Fibroblast of villous mesenchyme (primary cell): ENCODE data around the gene ABCA13. TPM values are rescaled to one million over a fixed set of nuclear protein-coding genes. Genes with fewer than 3 reads are reported as not detected.
A peak's percentile ranks its signal among the peaks of the same experiment; 100 is the strongest.

ENCODE experiments used
- DNase-seq: peaks from one replicate; pipeline ENCODE4 v3.0.0-alpha.2; 2010; ENCODE audit warnings: low read depth
- H3K4me3 ChIP-seq: 2 replicates; pipeline ENCODE4 v1.5.1; 2011; ENCODE audit warnings: low read depth, mild to moderate bottlenecking, low read length
- total RNA-seq: library from RNA; depleted of rRNA; stranded (reverse); fragments of >200 nt; gene quantifications from 2 replicates; pipeline ENCODE4 v1.2.3, GENCODE V29; 2012
- TF ChIP-seq, protein P1 (sequence below): IDR thresholded peaks from 2 replicates; pipeline ENCODE4 v1.5.1; 2012; ENCODE audit warnings: low read depth, mild to moderate bottlenecking, low read length; ENCODE audit not compliant: insufficient read depth

ABCA13 gene
- total RNA-seq, 1 donor: not detected

- no peak for DNase-seq
- TF ChIP-seq, protein P1, sequence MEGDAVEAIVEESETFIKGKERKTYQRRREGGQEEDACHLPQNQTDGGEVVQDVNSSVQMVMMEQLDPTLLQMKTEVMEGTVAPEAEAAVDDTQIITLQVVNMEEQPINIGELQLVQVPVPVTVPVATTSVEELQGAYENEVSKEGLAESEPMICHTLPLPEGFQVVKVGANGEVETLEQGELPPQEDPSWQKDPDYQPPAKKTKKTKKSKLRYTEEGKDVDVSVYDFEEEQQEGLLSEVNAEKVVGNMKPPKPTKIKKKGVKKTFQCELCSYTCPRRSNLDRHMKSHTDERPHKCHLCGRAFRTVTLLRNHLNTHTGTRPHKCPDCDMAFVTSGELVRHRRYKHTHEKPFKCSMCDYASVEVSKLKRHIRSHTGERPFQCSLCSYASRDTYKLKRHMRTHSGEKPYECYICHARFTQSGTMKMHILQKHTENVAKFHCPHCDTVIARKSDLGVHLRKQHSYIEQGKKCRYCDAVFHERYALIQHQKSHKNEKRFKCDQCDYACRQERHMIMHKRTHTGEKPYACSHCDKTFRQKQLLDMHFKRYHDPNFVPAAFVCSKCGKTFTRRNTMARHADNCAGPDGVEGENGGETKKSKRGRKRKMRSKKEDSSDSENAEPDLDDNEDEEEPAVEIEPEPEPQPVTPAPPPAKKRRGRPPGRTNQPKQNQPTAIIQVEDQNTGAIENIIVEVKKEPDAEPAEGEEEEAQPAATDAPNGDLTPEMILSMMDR: no peak
- H3K4me3 ChIP-seq: no peak overlapping the region
These were observed 209.7 kb downstream of the ABCA13 start for GRCh38 chr7:48380921-48381320.

GRCh38 chr7:48381571-48381970 is 210.3 kb downstream of the ABCA13 start:
- no peak overlapping the region for H3K4me3 ChIP-seq
- no peak for DNase-seq
- TF ChIP-seq, protein P1: no peak

GRCh38 chr7:48384180-48384752 is 213.0 kb downstream of the ABCA13 start:
- TF ChIP-seq, protein P1: peak; percentile 7
- no peak for DNase-seq
- no peak overlapping the region for H3K4me3 ChIP-seq

- no peak for DNase-seq
- H3K4me3 ChIP-seq: no peak overlapping the region
- TF ChIP-seq, protein P1: no peak
These were observed 216.7 kb downstream of the ABCA13 start for GRCh38 chr7:48387932-48388331.

DNA sequence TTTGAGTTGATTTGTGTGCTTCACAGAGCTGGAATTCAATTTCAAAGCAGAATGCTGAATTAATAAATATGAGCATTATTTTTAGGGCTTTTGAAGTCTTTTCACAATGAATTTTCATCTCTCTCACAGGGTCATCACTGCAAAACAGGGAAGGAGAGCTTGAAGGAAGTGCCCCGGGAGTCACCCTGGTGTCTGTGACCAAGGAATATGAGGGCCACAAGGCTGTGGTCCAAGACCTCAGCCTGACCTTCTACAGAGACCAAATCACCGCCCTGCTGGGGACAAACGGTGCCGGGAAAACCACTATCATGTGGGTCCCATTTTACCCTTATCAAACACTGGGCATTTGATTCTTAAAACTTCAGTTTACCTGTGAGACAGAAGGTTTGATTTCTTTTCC is 217.7 kb downstream of the ABCA13 start:
- TF ChIP-seq, protein P1: no peak
- DNase-seq: no peak

DNA sequence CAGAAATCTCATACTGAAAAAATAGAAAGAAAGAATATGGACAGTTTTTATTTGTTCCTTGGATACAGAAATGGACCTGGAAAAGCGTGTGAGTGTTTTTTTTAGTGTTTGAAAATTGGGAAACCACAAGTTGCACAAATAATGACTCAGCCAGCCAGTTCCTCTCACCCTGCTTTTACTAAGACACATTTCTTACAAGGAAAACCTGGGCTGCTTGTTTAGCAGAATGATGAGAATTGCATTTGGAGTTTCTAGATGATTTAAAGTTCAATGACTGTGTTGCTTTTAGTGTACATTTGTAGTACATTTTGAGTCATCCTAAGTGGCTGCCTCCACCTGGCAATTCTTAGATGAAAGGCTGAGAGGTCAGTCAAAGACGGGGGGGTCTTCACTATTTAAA is 218.7 kb downstream of the ABCA13 start:
- H3K4me3 ChIP-seq: no peak overlapping the region
- peak; percentile 82 for DNase-seq
- TF ChIP-seq, protein P1: no peak

More for the DNA sequence above, 217.7 kb downstream of the ABCA13 start:
- no peak overlapping the region for H3K4me3 ChIP-seq
